Activated CD8-positive, alpha-beta memory T cell treated with anti-CD3 and anti-CD28 coated beads for 1 hour (primary cell): ENCODE results near the gene CCDC187.
"Not testable (repeated sequence)": the region's sequence is repeated elsewhere in the genome, so short reads cannot be mapped to it uniquely, and the experiment has no call there.

Experiments used
- DNase-seq, 2 donors: peaks; one replicate each; pipeline ENCODE4 v3.0.0-alpha.2; 2020; ENCODE audit warnings: low read depth in 1 of 2; ENCODE audit errors: extremely low read depth in 1 of 2

CCDC187 gene

GRCh38 chr9:136327304-136327974 lies 23.5 kb upstream of the CCDC187 start, which contains the start of gene GPSM1:
GPSM1 (plus strand) TSS chr9:136327539; CDS start chr9:136327696, 157 bp downstream.
- peak in 1 of 2 donors; percentile 17 for DNase-seq

GRCh38 chr9:136326761-136327303 lies 22.9 kb upstream of the CCDC187 start:
- no peak for DNase-seq

DNA sequence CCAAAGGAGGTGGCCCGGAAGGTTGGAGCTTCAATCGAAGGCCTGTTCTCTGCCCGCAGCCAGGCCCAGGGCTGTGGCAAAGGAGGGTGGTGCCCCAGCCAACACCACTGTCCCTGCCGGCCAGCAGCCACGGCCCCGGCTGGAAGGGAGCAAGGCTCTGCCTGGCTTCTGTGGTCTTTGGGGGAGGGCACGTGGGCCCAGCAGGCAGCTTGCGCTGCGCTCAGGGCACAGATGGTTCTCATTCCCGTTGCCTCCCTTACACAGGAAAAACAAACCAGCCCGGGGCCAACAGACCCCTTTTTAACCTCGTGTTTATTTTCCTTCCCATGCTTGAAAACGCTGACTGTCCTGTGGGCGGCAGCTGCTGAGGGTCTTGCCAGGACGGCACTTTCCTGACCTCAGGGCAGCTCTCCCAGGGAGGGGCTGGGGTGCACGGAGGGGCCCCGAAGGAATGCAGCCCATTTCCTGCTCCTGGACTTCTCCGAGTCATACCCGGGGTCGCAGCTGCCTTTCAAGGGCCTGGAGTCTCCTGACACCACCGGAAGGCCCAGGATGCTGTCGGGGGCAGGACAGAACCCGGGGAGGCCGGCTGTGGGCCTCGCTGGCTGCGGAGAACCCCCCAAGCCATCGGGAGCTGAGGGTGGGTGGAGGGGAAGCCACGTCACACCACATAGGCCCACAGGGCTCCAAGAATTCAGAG lies 22.3 kb upstream of the CCDC187 start:
- no peak for DNase-seq

- DNase-seq, result no peak
Measured at GRCh38 chr9:136325358-136325757, 21.5 kb upstream of the CCDC187 start.

- no peak for DNase-seq
Measured at GRCh38 chr9:136324501-136325300, 20.8 kb upstream of the CCDC187 start.

- DNase-seq, result no peak
Measured at GRCh38 chr9:136323371-136323789, 19.5 kb upstream of the CCDC187 start.

- DNase-seq, result no peak
Measured at GRCh38 chr9:136322756-136323330, 18.9 kb upstream of the CCDC187 start.

GRCh38 chr9:136321561-136321960 lies 17.7 kb upstream of the CCDC187 start:
- no peak for DNase-seq

- DNase-seq, result not testable (repeated sequence)
Measured at GRCh38 chr9:136320972-136321371, 17.1 kb upstream of the CCDC187 start.

DNA sequence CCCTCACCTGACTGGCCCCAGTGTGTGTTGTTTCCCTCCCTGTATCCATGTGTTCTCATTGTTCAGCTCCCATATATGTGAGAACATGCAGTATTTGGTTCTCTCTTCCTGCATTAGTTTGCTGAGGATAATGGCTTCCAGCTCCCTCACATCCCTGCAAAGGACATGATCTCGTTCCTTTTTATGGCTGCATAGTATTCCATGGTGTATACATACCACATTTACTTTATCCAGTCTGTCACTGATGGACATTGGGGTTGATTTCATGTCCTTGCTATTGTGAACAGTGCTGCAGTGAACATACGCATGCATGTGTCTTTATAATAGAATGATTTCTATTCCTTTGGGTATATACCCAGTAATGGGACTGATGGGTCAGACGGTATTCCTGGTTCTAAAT lies 16.1 kb upstream of the CCDC187 start:
- not testable (repeated sequence) for DNase-seq

GRCh38 chr9:136319244-136319643 lies 15.3 kb upstream of the CCDC187 start:
- not testable (repeated sequence) for DNase-seq

- DNase-seq, result no peak
Measured at GRCh38 chr9:136318776-136319241, 14.9 kb upstream of the CCDC187 start.

GRCh38 chr9:136318111-136318775 lies 14.3 kb upstream of the CCDC187 start:
- no peak for DNase-seq

DNA sequence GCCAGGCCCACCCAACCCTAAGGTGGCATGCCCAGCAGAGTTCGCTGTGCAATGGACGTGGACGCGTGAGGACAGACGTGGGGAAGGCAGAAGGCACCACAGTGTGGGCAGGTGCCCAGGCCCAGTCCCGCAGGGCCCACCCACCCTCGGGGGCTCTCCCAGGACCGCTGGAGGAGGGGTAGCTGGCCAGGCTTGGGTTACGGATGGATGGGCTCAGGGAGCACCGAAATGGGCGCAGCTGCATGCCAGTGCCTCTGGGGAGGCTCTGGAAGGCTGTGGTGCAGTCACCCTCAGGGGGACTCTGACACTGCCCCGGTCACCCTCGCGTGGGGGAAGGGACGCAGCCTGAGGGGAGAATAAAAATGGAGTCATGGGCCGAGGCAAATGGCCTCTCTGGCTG lies 13.8 kb upstream of the CCDC187 start:
- no peak for DNase-seq

DNA sequence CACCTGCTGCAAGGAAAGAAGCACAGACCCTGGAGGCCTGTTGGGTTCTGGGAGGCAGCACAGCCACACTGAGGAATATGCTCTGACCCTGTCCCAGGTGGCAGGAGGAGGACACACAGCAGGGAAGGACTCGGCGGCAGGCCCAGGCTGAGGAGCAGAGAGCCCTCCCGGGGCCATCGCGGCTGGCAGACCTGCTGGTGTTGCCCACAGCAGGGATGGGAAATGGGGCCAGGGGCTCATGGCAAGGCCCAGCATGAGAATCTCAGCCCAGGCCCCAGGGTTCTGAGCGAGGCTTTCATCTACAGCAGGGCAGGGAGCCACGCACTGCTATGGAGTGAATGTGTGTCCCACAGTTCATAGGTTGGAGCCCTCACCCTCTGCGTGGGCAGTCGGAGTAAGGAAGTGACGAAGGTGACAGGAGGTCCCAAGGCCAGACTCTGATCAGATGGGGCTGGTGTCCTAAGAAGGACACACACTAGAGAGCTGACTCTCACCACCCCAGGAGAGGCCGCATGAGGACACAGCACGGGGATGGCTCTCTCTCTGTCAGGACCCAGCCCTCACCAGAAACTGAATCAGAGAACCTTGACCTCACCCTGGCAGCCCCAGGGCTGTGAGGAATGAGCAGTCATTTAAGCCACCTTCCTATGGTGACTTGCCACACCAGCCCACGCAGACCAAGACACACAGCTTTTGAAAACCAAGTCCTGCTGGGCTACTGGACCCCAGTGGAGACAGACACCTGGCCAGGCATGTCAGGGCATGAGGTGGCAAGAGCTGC lies 13.2 kb upstream of the CCDC187 start:
- no peak for DNase-seq

DNA sequence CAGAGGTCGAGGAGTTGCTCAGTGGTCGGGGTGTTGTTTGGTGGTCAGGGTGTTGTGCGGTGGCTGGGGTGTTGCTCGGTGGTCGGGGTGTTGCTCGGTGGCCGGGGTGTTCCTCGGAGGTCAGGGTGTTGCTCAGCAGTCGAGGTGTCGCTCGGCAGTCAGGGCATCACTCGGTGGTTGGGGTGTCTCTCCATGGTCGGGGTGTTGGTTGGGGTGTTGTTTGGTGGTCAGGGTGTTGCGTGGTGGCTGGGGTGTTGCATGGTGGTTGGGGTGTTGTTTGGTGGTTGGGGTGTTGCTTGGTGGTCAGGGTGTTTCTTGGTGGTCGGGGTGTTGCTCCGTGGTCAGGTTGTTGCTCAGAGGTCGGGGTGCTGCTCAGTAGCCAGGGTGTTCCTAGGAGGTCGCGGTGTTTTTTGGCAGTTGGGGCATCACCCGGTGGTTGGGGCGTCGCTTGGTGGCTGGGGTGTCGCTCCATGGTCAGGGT lies 12.4 kb upstream of the CCDC187 start:
- no peak for DNase-seq

- DNase-seq, result no peak
Measured at GRCh38 chr9:136314944-136315343, 11.1 kb upstream of the CCDC187 start.

DNA sequence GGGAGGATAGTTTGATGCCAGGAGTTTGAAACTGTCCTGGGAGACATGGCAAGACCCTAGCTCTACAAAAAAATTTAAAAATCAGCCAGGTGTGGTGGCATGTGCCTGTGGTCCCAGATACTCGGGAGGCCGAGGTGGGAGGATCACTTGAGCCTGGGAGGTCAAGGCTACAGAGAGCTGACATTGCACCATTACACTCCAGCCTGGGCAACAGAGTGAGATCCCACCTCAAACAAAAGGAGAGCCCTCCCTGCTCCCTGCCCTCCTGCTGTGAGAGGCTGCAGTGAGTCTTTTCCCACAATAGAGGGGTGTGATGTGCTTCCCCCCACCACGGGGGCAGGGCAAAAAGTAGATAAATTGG lies 10.1 kb upstream of the CCDC187 start:
- DNase-seq, result no peak
